SK-N-SH (cell line): ENCODE results near the gene TPST2. TPM values are rescaled to one million over a fixed set of nuclear protein-coding genes. Genes with fewer than 3 reads are reported as not detected.

ENCODE experiments used
- CTCF ChIA-PET: fragments of 300-600, 350-600 bp; formaldehyde crosslinking; extraction: SDS; loops from one replicate; lab custom pipeline; 2021; lab: Yijun Ruan, JAX
- POLR2A ChIA-PET: fragments of 350-600 bp; sonication (Branson Sonifier 250); formaldehyde crosslinking; extraction: SDS; loops from one replicate; lab custom pipeline; 2020; ENCODE audit warnings: antibody characterized with exemption, inconsistent platforms; lab: Yijun Ruan, JAX
- DNase-seq: peaks from one replicate; pipeline ENCODE4 v3.0.0; 2012
- H2AFZ ChIP-seq: fragments of 200-600 bp; sonication (generic); 2 replicates; pipeline ENCODE4 v1.8.1; 2016; ENCODE audit warnings: antibody characterized with exemption, mild to moderate bottlenecking, low read depth
- H3F3A ChIP-seq: fragments of 200-600 bp; sonication (generic); replicated peaks from 2 replicates; pipeline ENCODE3; 2016; ENCODE audit warnings: antibody characterized with exemption, mild to moderate bottlenecking; ENCODE audit not compliant: insufficient read depth
- H3K27ac ChIP-seq, 2 experiments: fragments of 200-500 bp in 1 of 2; fragments of 200-600 bp in 1 of 2; sonication (Bioruptor generic) in 1 of 2; sonication (generic), shearing (Covaris generic) in 1 of 2; 2 replicates each; pipeline versions ENCODE4 v1.5.1 to v1.6.1; 2014 to 2016; ENCODE audit warnings: low read depth in 2 of 2, inconsistent platforms in 1 of 2, low read length in 1 of 2, mild to moderate bottlenecking in 1 of 2, mixed read lengths in 1 of 2
- H3K27me3 ChIP-seq: fragments of 200-600 bp; sonication (generic), shearing (Covaris generic); 2 replicates; pipeline ENCODE4 v1.6.1; 2016; ENCODE audit warnings: mixed run types; ENCODE audit not compliant: insufficient read depth
- H3K36me3 ChIP-seq, 2 experiments: fragments of 200-500 bp in 1 of 2; fragments of 200-600 bp in 1 of 2; sonication (Bioruptor generic) in 1 of 2; sonication (generic) in 1 of 2; replicated peaks in 1 of 2; 2 replicates each; pipeline versions ENCODE3 to v1.5.1; 2014 to 2016; ENCODE audit warnings: low read length in 1 of 2, mild to moderate bottlenecking in 1 of 2; ENCODE audit not compliant: insufficient read depth in 2 of 2, control insufficient read depth in 1 of 2
- H3K4me1 ChIP-seq, 2 experiments: fragments of 200-500 bp in 1 of 2; fragments of 200-600 bp in 1 of 2; sonication (Bioruptor generic) in 1 of 2; sonication (generic), shearing (Covaris generic) in 1 of 2; 2 replicates each; pipeline versions ENCODE4 v1.5.1 to v1.6.1; 2014 to 2016; ENCODE audit warnings: low read depth in 1 of 2, low read length in 1 of 2, mixed run types in 1 of 2; ENCODE audit not compliant: insufficient read depth in 2 of 2, control insufficient read depth in 1 of 2
- H3K4me2 ChIP-seq: fragments of 200-600 bp; sonication (generic), shearing (Covaris generic); 2 replicates; pipeline ENCODE4 v1.6.1; 2017; ENCODE audit warnings: mixed run types
- H3K4me3 ChIP-seq, 2 experiments: fragments of 200-500 bp in 1 of 2; fragments of 200-600 bp in 1 of 2; sonication (Bioruptor generic) in 1 of 2; sonication (generic), shearing (Covaris generic) in 1 of 2; 2 replicates each; pipeline versions ENCODE4 v1.5.1 to v1.8.1; 2014 to 2016; ENCODE audit warnings: low read depth in 2 of 2, inconsistent platforms in 1 of 2, low read length in 1 of 2, mild to moderate bottlenecking in 1 of 2, mixed read lengths in 1 of 2, moderate library complexity in 1 of 2
- H3K79me2 ChIP-seq: fragments of 200-600 bp; sonication (generic); 2 replicates; pipeline ENCODE4 v1.8.1; 2017; ENCODE audit warnings: mild to moderate bottlenecking; ENCODE audit not compliant: insufficient read depth
- H3K9ac ChIP-seq: fragments of 200-600 bp; sonication (generic); 2 replicates; pipeline ENCODE4 v1.6.1; 2017; ENCODE audit warnings: mixed run types
- H3K9me2 ChIP-seq: fragments of 200-600 bp; sonication (generic); 2 replicates; pipeline ENCODE4 v1.6.1; 2017; ENCODE audit warnings: mixed run types
- H3K9me3 ChIP-seq: fragments of 200-600 bp; sonication (generic); 2 replicates; pipeline ENCODE4 v1.6.1; 2017; ENCODE audit warnings: mixed run types, mild to moderate bottlenecking, moderate library complexity
- H4K20me1 ChIP-seq: fragments of 200-600 bp; sonication (generic); 2 replicates; pipeline ENCODE4 v1.6.1; 2017; ENCODE audit warnings: mild to moderate bottlenecking, mixed run types; ENCODE audit not compliant: insufficient read depth
- CHD2 ChIP-seq: fragments of 150-350 bp; IDR thresholded peaks from 2 replicates; pipeline ENCODE4 v1.6.1; 2018; ENCODE audit warnings: low read length; ENCODE audit not compliant: partially characterized antibody
- CTCF ChIP-seq: fragments of 200-600 bp; sonication (generic); IDR thresholded peaks from 2 replicates; pipeline ENCODE4 v1.6.1; 2017; ENCODE audit warnings: antibody characterized with exemption, mild to moderate bottlenecking, moderate library complexity
- ELF1 ChIP-seq: IDR thresholded peaks from 2 replicates; pipeline ENCODE4 v1.4.0; 2012
- FOXM1 ChIP-seq: IDR thresholded peaks from 2 replicates; pipeline ENCODE4 v1.4.0; 2012; ENCODE audit warnings: low read depth, mild to moderate bottlenecking
- GATA2 ChIP-seq: sonication (generic); formaldehyde crosslinking; IDR thresholded peaks from 2 replicates; pipeline ENCODE4 v1.5.0; 2020; ENCODE audit warnings: mild to moderate bottlenecking, missing genetic modification reagents
- JUND ChIP-seq: IDR thresholded peaks from 2 replicates; pipeline ENCODE4 v1.4.0; 2012
- MEF2A ChIP-seq: IDR thresholded peaks from 2 replicates; pipeline ENCODE4 v1.4.0; 2012; ENCODE audit warnings: low read depth, borderline replicate concordance
- NFIC ChIP-seq: IDR thresholded peaks from 2 replicates; pipeline ENCODE4 v1.4.0; 2012; ENCODE audit warnings: borderline replicate concordance
- NRF1 ChIP-seq: IDR thresholded peaks from 2 replicates; pipeline ENCODE4 v1.6.1; 2012; ENCODE audit warnings: low read depth, mild to moderate bottlenecking, low read length
- PBX3 ChIP-seq: IDR thresholded peaks from 2 replicates; pipeline ENCODE4; 2012
- POLR2AphosphoS5 ChIP-seq: IDR thresholded peaks from 2 replicates; pipeline ENCODE4 v1.6.1; 2012; ENCODE audit warnings: low read depth, low read length
- RAD21 ChIP-seq: IDR thresholded peaks from 2 replicates; pipeline ENCODE4 v1.6.1; 2012; ENCODE audit warnings: mild to moderate bottlenecking, low read length
- RCOR1 ChIP-seq: fragments of 150-350 bp; IDR thresholded peaks from 2 replicates; pipeline ENCODE4 v1.6.1; 2017; ENCODE audit warnings: antibody characterized with exemption, low read length
- RFX5 ChIP-seq: IDR thresholded peaks from 2 replicates; pipeline ENCODE4 v1.6.1; 2012; ENCODE audit warnings: mild to moderate bottlenecking, improper control_type of control experiment, low read length
- RXRA ChIP-seq: IDR thresholded peaks from 2 replicates; pipeline ENCODE4 v1.4.0; 2012; ENCODE audit warnings: low read depth, mild to moderate bottlenecking, borderline replicate concordance
- TAF1 ChIP-seq: IDR thresholded peaks from 2 replicates; pipeline ENCODE4 v1.6.1; 2012; ENCODE audit warnings: low read depth, mild to moderate bottlenecking, low read length, moderate library complexity, borderline replicate concordance
- TCF12 ChIP-seq: IDR thresholded peaks from 2 replicates; pipeline ENCODE4 v1.4.0; 2012
- TEAD4 ChIP-seq: IDR thresholded peaks from 2 replicates; pipeline ENCODE4 v1.4.0; 2012; ENCODE audit warnings: mild to moderate bottlenecking, borderline replicate concordance; ENCODE audit not compliant: insufficient read depth
- YY1 ChIP-seq: IDR thresholded peaks from 2 replicates; pipeline ENCODE4 v1.4.0; 2012; ENCODE audit warnings: low read depth, mild to moderate bottlenecking
- ZBTB33 ChIP-seq: IDR thresholded peaks from 2 replicates; pipeline ENCODE4 v1.4.0; 2012; ENCODE audit warnings: low read depth, borderline replicate concordance
- WGBS: methylation state at CpG from one replicate; pipeline ENCODE4 v1.1.6; 2017; ENCODE audit warnings: low lambda C conversion rate; 5-methylcytosine and 5-hydroxymethylcytosine counted together
- polyA plus RNA-seq, 3 experiments: library from polyadenylated mRNA; depleted of rRNA; stranded (reverse); fragments of >200 nt; gene quantifications; 2 replicates each; pipeline ENCODE4 v1.2.3, GENCODE V29; 2012
- TF ChIP-seq, protein P1 (sequence below): IDR thresholded peaks from 2 replicates; pipeline ENCODE4 v1.4.0; 2012; ENCODE audit warnings: low read depth, borderline replicate concordance

The TPST2 gene
- polyA plus RNA-seq, 1 of the 3 experiments (the other 2 are of a cell fraction): 58.4 TPM

DNA sequence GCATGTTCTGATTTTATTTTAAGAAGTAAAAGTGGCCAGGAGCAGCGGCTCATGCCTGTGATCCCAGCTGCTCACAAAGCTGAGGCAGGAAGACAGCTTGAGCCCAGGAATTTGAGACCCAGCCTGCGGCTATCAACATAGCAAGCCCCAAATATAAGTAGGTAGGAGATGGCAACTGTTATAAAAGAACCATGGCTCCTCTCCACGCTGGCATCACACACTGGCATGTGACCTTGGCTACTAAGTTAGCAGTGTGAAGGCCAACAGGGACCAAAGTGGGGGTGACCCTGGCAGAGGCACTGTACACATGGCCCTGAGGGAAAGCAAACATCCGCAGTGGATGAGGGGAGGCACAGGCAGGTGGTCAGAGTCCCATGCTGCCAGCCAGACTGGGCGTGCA lies 33.0 kb downstream of the TPST2 start:
- POLR2A ChIA-PET: no interaction called here

DNA sequence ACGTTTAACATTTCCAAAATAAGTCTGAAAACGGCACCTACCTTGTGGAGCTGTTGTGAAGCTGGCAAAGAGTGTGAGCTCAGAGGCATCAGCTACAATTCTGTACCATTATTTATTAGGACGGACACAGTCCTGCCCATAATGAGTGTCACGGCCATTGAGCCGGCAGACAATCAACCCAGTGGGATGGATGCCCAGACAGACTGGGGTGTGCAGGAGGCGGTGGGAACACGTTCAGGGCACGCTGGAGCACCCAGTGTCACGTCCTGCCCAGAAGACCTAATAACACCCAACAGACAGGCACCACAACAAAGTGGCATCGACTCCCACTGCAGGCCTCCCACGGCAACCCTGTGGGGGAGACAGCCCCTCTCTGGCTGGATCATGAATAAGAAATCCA lies 34.5 kb downstream of the TPST2 start:
- no peaks in the 10 kb centered on the region for H3K9me2 ChIP-seq
- no peaks in the 10 kb centered on the region for H4K20me1 ChIP-seq
- H3K36me3 ChIP-seq: no peaks in the 10 kb centered on the region
- WGBS: 98% methylated on average over 9 of the region's 11 CpGs
- H3F3A ChIP-seq: peaks cover 17% of the 10 kb centered on the region
- no peak overlapping the region for H2AFZ ChIP-seq
- no peak overlapping the region for H3K9ac ChIP-seq
- H3K79me2 ChIP-seq: peaks cover 55% of the 10 kb centered on the region
- no peak overlapping the region for H3K27ac ChIP-seq
- no peak for DNase-seq
- no peak overlapping the region for H3K4me3 ChIP-seq
- H3K4me1 ChIP-seq: peaks cover 0 to 23% of the 10 kb centered on the region in 2 experiments; a peak in 3 of 4 replicates
- ChIA-PET CTCF (no interaction called here), POLR2A (no interaction called here)
- no peaks in the 10 kb centered on the region for H3K27me3 ChIP-seq
- no peak overlapping the region for H3K4me2 ChIP-seq
- H3K9me3 ChIP-seq: no peaks in the 10 kb centered on the region
- TF ChIP-seq FOXM1: no peak
- no peak for TF ChIP-seq JUND
- no peak for TF ChIP-seq RAD21
- TF ChIP-seq TAF1: no peak
- no peak for TF ChIP-seq ELF1
- no peak for TF ChIP-seq NRF1
- TF ChIP-seq ZBTB33: no peak
- TF ChIP-seq RXRA: no peak
- no peak for TF ChIP-seq CTCF
- TF ChIP-seq TCF12: no peak
- TF ChIP-seq PBX3: no peak

More for the DNA sequence above, 33.0 kb downstream of the TPST2 start:
- DNase-seq: no peak
- Histone ChIP-seq H3K36me3 (no peaks in the 10 kb centered on the region), H3K9ac (no peak overlapping the region), H3K4me2 (no peak overlapping the region), H3F3A (peaks cover 12% of the 10 kb centered on the region), H4K20me1 (no peaks in the 10 kb centered on the region), H3K9me3 (no peaks in the 10 kb centered on the region), H3K79me2 (peaks cover 48% of the 10 kb centered on the region), H3K9me2 (no peaks in the 10 kb centered on the region), H3K27ac (no peak overlapping the region), H2AFZ (no peak overlapping the region), H3K27me3 (no peaks in the 10 kb centered on the region), H3K4me1 (peaks cover 0 to 12% of the 10 kb centered on the region in 2 experiments; a peak in 1 of 4 replicates), H3K4me3 (no peak overlapping the region)
- CTCF ChIA-PET: no interaction called here
- TF ChIP-seq, protein P1, sequence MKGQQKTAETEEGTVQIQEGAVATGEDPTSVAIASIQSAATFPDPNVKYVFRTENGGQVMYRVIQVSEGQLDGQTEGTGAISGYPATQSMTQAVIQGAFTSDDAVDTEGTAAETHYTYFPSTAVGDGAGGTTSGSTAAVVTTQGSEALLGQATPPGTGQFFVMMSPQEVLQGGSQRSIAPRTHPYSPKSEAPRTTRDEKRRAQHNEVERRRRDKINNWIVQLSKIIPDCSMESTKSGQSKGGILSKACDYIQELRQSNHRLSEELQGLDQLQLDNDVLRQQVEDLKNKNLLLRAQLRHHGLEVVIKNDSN: no peak
- TF ChIP-seq TAF1 (no peak), YY1 (no peak), POLR2AphosphoS5 (no peak), CHD2 (no peak), RAD21 (no peak), RFX5 (no peak), TCF12 (no peak), GATA2 (CRISPR knock-in tag) (no peak), RXRA (no peak), TEAD4 (no peak), RCOR1 (no peak), NFIC (no peak), ELF1 (no peak), CTCF (no peak), MEF2A (no peak)
- 95% methylated on average over 5 of the region's 5 CpGs for WGBS
